ENCODE data around the gene CRYGB. TPM values are rescaled to one million over a fixed set of nuclear protein-coding genes. Genes with fewer than 3 reads are reported as not detected.

Gene CRYGB
- total and polyA plus RNA-seq, 2 donors (not counting 3 experiments of a cell fraction or from before 2014, with no cell fraction given): not detected

GRCh38 chr2:208172125-208172524, 26.2 kb upstream of the CRYGB start:
- no peak overlapping the region for H3K9ac ChIP-seq (replicated peaks; ENCODE audit: extremely low read depth, insufficient read depth, low read length)
- no peak overlapping the region for H3K27ac ChIP-seq (ENCODE audit: insufficient read depth, low read depth, low read length)
- POLR2A ChIA-PET: no interaction called here
- no peaks in the 10 kb centered on the region for H3K4me1 ChIP-seq (ENCODE audit: control insufficient read depth, extremely low read depth, insufficient read depth, low read length)
- no peak overlapping the region for H3K4me3 ChIP-seq (replicated peaks in 1 of 3; ENCODE audit: insufficient read depth in 1 of 3, low read depth in 1 of 3, low read length in 3 of 3)
- H3K9me3 ChIP-seq (replicated peaks; ENCODE audit: control insufficient read depth, insufficient read depth, low read length): no peaks in the 10 kb centered on the region
- CTCF ChIA-PET: no interaction called here
- H3K36me3 ChIP-seq (ENCODE audit: control insufficient read depth in 2 of 2, extremely low read depth in 1 of 2, insufficient read depth in 2 of 2, low read length in 2 of 2): no peaks in the 10 kb centered on the region
- no peak for TF ChIP-seq POLR2A (IDR thresholded peaks at IDR 0.05; ENCODE audit: low read depth, low read length)
- no peak for TF ChIP-seq JUN (IDR thresholded peaks at IDR 0.05; ENCODE audit: borderline replicate concordance, insufficient read depth, insufficient read length, low read depth)
- no peak for TF ChIP-seq EZH2 (IDR thresholded peaks at IDR 0.05; ENCODE audit: borderline replicate concordance, low read depth, low read length, severe bottlenecking)
- no peak for TF ChIP-seq GATA2 (IDR thresholded peaks at IDR 0.05; ENCODE audit: insufficient read depth, insufficient read length, low read depth, low read length)
- no peak for TF ChIP-seq CTCF (IDR thresholded peaks at IDR 0.05; ENCODE audit: extremely low read depth in 1 of 2, insufficient read depth in 1 of 2, low read depth in 1 of 2, low read length in 2 of 2)
- TF ChIP-seq MYC (IDR thresholded peaks at IDR 0.05; ENCODE audit: low read depth, low read length): no peak
- no peak for TF ChIP-seq MAX (IDR thresholded peaks at IDR 0.05; ENCODE audit: insufficient read depth, insufficient read length)
- no peak for TF ChIP-seq FOS (IDR thresholded peaks at IDR 0.05; ENCODE audit: borderline replicate concordance, insufficient read depth, low read length)
- no peak for TF ChIP-seq POLR2AphosphoS5 (IDR thresholded peaks at IDR 0.05; ENCODE audit: insufficient read depth, low read depth, low read length)
- intact Hi-C loops (cut with micrococcal nuclease) (loop anchor here (10.0 kb wide), 2 partner anchors 173 to 203 kb away; no protein-coding TSS in a partner anchor), dilution Hi-C loops (cut with MboI; ENCODE audit: extremely low pct_ligation_motif_present, low sequenced_read_pairs) (no loop called here)
- FAIRE-seq (no peak), DNase-seq (ENCODE audit: low read depth, low spot score) (no peak)
- no peak overlapping the region for H2AFZ ChIP-seq (ENCODE audit: low read depth, low read length)
- H3K9me1 ChIP-seq (replicated peaks; ENCODE audit: control insufficient read depth, extremely low read depth, insufficient read depth, low read length): no peaks in the 10 kb centered on the region
- no peaks in the 10 kb centered on the region for H3K79me2 ChIP-seq (ENCODE audit: control insufficient read depth, insufficient read depth, low read length)
- H3K4me2 ChIP-seq (ENCODE audit: insufficient read depth, low read length): no peak overlapping the region
- no peaks in the 10 kb centered on the region for H3K27me3 ChIP-seq (ENCODE audit: control insufficient read depth in 2 of 2, insufficient read depth in 2 of 2, low read length in 2 of 2)
- H4K20me1 ChIP-seq (replicated peaks; ENCODE audit: control insufficient read depth, extremely low read depth, insufficient read depth, low read length): no peaks in the 10 kb centered on the region
- BruUV-seq (replicated peaks): no TSS peak

All from endothelial cell of umbilical vein (primary cell).